GM18520 (cell line): ENCODE data around the gene GNAT3.

Source experiments
- ATAC-seq: cut with Tn5 transposase; IDR thresholded peaks from one replicate; pipeline ENCODE4 v1.9.1; 2021; ENCODE audit not compliant: unreplicated experiment

The GNAT3 gene

DNA sequence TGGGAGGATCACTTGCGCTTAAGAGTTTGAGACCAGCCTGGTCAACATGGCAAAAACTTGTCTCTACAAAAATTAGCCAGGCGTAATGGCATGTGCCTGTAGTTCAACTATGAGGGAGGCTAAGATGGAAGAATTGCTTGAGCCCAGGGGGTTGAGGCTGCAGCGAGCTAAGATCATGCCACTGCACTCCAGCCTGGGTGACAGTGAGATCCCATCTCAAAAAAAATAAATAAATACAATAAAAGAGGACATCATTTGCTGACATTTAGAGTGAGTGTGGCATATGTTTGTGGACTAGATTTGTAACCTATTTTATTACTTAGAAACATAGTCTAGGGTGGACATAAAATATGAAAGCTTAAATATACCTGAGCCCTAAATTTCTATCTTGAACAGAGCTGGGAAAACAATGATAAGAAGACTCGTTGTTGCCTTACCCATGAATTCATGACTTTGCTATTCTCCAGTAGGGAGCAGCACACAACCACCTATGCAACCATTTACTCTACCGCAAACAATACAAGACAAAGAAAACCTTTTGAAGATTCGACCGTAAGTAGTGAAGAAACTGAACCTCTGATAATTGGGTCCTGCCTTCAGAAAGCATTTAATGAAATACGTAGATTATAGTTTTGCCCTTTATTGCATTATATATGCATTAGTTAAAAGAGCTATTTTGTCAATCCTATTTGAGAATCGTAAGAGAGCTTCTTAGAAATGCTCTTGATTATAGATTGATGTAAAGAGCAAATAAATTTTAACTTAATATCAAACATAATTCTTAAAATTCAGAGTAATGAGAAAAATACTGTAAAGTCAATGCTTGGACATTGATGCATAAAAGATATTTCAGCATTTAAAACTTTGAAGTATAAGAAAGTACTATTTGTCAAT lies 83.5 kb downstream of the GNAT3 start:
- no peak for ATAC-seq

DNA sequence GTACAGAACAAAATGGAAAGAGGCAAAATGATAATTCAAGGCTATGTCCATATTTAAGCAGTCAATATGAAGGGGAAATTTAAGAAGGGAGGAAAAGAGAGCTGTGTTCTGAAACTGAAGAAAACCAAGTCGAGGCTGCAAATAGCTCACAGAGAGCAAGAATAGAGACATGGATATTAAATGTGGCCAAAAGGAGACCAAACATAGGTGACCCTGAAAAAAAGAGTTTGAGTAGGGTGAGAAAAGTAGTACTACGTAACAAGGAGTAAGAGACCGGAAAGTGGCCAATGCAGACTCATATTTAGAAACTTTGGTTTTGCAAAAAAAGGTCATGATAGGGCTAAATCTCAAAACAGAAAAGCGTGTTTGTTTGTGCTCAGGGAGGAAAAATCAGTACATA lies 84.6 kb downstream of the GNAT3 start:
- no peak for ATAC-seq

DNA sequence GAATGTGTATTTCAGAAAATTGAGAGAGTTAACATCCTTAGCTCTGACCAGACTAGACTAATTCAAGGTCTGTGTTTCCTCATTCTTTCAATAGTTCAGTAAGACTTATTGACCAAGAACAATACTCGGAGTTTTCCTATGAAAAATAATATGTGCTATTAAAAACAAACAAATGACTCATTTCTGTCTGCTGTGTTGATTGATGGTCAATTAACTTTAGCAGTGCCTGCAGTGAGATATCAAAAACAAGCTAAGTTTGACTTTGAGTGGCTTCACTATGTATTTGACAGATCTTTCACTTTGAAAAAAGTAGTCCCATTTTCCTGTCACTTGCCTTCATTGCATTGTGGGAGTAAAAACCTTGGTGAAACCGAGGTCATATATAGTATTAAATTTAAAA lies 91.0 kb downstream of the GNAT3 start:
- no peak for ATAC-seq

DNA sequence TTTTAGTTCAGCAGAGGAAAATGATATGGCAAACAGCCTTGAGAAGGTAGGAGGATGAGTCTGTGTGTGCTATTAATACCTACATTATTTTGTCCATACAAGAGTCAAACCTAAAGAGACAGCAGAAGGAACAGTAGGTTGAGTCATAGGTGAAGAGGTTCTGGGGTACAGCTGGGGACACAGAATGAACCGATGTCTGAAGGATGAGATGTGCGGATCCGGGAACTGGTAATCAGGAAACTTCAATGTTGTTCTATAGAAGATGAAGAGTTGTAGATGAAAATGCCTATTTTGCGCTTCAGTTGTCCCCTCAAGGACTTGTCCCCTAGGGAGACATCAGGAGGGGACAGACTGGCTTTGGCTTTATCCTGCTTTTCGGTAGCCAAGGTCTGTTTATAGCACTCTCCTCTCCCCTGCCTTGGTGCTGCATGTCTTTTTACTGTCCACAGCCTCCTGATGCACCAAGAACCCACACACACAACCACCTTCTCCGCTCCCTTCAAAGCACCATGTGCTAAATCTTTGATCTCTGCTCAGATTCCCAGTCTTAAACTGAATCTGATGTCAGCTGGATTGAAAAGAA lies 94.6 kb downstream of the GNAT3 start:
- no peak for ATAC-seq

DNA sequence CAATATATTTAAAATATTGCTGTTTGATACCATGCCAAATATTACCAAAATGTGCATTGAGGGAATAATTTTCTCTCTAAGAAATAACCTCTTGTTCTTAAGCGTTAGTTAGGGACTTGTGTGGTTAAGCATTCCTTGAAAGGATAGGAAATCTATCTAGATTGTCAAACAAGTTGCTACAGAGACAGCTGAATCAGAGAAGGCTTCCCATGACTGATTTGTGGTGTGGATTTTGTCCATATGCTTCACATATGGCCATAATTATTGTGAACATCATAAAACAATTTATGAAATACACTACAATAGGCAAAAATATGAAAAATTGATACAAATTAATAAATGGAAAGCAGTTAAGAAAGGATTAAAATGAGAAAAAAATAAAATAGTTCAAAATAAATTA lies 96.3 kb downstream of the GNAT3 start:
- no peak for ATAC-seq

DNA sequence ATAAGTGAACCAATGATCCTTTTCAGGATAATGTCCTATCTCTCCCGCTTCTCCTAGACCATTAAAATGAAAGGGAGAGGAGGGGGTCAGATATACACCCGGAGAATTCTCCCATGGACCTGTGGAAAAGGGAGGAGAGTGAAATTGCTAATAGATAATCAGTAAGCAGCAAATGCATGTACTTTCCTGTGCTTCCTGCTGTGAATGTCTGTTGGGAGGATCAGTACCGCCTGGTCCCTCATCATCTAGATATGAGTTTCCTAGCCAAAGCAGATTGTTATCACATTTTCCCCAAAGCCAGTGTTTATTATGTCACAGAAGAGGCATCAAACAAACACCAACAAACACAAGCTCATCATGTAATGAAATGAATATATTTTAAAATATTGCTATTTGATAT lies 96.8 kb downstream of the GNAT3 start:
- ATAC-seq, result no peak

DNA sequence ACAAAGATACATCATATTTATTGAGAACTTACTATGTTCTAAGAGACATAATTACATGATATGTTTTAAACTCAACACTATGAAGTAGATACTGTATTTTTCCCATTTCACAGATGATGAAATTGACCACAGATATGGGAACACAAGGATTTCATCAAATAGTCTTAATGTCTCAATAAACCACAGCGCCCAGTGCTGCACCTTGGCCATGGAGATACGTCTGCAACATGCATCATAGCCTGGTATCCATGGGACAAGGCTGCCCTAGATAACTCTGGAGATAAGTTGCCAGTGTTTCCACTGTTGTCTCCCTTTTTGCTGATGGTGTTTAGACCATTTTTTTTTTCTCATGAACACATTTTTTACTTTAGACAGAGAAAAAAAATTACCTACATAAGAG lies 97.5 kb downstream of the GNAT3 start:
- no peak for ATAC-seq

DNA sequence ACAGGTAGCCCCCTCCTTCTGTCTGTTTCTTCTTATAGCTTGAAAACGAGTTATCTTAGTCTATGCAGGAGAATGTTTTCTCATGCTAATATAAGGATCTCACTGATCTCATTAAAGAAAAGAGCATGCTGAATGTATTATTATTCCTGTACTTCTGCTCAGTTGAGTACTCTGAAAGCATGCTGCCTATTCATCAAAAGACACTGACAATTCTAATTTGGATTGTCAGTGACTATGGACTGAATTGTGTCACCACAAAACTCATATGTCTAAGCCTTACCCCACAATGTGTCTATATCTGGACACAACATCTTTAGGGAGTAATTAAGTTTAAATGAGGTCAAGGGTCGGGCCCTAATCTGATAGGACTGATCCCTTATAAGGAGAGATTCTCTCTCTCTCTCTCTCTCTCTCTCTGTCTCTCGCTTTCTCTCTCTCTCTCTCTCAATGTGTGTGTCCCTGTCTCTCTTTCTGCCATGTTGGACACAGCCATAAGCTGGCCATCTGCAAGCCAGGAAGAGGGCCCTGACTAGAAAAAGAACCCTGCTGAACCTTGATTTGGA lies 98.4 kb downstream of the GNAT3 start:
- no peak for ATAC-seq

DNA sequence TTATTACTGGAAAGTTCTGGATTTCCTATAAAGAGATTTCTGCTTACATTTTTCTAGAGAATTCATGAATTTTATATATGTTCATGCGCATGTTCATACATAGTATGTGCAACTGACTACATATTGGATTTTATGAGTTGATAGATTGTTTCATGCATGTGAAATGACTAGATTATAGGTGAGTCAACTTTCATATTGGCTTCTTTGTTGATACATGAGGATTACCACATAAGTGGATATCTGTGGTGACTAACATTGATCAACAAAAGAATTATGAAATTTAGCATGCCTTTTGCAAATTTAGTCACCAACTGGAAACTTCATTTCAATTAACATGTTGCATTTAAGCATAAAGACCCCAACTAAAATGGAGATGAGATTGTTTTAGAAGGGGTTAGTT lies 99.0 kb downstream of the GNAT3 start:
- no peak for ATAC-seq

DNA sequence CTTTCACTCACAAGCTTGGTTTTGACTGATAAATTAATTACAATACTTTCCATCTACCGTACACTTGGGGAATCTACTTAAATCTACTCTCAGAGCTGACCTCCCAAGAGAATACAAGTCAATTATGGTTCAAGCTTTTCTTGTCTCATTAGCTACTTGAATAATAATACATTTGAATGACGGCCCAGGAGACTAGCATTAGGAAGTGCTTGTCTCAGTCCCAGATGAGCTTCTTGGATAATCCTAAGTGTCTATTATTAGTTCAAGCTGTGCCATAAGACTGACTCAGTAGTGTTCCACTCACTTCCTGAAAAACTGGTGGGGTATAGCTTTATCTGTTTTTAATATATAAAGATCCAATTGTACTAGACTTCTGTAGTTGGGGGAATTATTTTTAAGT lies 100.2 kb downstream of the GNAT3 start:
- ATAC-seq, result no peak

DNA sequence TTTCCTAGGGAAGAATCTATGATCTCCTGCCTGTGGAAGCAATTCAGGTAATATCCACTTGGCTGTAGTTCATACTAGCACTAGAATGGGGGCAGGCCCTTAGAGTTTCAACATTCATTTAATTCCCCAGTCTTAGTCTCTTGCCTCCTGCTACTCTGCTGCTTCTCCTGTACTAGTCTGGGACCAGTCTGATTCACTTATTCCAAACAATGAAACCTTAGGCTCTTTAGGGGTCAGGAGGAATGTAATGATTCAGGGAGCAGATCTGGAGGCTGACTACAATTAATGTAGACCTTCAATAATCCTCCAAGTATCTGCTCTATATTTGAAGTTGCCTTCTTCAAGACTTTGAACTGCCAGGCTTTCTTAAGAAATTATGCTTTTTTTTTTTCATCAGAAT lies 101.8 kb downstream of the GNAT3 start:
- ATAC-seq, result no peak
